Ramos (cell line): ENCODE results near the gene SIGLEC11.
"Not testable (repeated sequence)": the region's sequence is repeated elsewhere in the genome, so short reads cannot be mapped to it uniquely, and the experiment has no call there.

Source experiments
- in situ Hi-C: fragments of 300-500 bp; cut with MboI; formaldehyde crosslinking; loops from one replicate; pipeline ENCODE4 v1.14.3; 2022; ENCODE audit warnings: low sequenced_read_pairs; ENCODE audit not compliant: unreplicated experiment

Gene SIGLEC11

DNA sequence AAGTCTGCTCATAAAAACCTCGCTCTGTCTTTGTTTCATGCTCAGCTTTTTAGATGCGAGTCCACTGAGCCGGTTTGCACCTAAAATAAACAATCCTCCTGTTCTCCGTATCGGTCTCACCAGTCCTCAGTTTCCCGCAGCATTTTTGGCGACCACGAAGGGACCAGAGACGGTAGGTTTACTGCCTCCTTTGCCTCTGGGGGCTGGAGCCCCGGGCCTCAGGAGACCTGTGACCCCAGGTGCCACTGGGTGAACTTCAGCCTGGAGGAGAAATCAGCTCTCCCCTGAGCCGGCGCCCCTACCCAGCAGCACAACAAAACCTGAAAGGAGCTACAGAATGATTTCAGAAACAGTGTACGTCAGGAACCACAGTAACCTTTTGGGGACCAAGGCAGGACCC is 8.1 kb downstream of the SIGLEC11 start:
- in situ Hi-C loops, result no loop called here

DNA sequence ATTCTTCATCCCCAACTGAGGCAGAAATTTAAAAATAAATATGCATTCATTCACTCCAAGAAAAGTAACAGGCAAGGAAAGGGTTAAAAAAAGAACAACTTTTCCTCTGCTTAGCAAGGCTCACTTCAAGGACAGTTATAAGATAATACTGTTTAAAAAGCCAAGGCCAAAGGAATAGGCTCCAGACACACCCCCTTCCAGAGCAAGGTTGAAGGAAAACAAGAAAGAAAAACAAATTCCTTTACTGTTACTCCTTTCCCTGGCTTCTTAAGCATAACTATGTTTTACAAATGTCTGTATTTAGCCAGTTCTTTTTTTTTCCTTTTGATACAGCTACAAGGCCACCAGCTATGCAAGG is 8.5 kb downstream of the SIGLEC11 start:
- in situ Hi-C loops, result no loop called here

GRCh38 chr19:49951806-49952478 is 9.0 kb downstream of the SIGLEC11 start:
- in situ Hi-C loops, result no loop called here

- in situ Hi-C loops, result no loop called here
These were observed 9.9 kb downstream of the SIGLEC11 start for GRCh38 chr19:49950956-49951526.

DNA sequence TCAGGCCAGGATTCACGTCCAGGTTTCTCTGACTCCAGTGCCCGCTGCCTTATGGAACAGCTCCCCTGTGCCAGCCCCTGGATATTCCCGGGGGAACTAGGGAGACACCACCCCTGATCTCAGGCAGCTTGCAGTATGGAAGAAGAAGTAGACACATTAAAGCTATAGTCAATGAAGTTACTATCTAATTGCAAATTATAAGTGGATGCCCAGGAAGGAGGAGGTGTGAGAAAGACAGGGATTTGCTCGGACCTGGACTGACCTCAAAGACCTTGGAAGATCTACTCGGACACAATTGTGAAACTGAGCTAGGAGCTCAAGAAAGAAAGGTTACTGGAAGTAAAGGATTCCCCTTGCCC is 10.4 kb downstream of the SIGLEC11 start:
- in situ Hi-C loops, result no loop called here

DNA sequence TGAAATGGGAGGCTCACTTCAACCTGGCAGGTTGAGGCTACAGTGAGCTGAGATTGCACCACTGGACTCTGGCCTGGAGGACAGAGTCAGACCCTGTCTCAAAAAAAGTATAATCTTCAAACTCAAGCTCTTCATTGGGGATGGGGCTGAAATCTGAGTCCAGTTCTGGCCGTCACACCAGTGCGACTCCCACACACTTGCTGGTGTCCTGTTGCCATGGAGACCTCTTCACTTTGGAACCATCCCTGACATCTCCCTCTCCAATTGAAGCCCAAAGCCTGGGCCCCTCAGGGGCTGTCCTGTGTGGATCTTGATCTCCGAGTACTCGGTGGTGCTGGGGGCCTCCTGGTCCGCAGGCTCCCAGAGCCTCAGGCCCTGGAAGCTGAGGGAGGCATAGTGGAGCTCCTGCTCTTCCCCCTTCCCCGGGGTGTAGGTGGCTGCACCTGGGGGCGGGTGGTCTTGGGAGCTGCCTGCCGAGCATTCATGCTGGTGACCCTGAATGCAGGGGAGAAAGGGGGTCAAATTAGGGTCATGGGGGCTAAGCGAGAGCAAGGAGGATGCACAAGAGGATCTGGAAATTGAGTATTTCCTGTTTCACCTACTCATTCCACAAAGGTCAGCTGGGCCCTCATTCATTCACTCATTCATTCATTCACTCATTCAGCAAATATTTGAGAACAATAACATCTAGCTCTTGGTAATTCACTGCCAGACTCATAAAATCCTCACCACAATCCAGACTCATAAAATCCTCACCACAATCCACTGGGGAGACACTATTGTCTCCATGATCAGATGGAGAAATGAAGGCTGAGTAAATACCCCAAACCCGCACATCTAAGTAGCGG is 11.0 kb downstream of the SIGLEC11 start:
- in situ Hi-C loops, result no loop called here

- in situ Hi-C loops, result no loop called here
These were observed 14.6 kb downstream of the SIGLEC11 start for GRCh38 chr19:49946415-49946814.

- in situ Hi-C loops, result not testable (repeated sequence)
These were observed 16.4 kb downstream of the SIGLEC11 start for GRCh38 chr19:49944567-49944966.

DNA sequence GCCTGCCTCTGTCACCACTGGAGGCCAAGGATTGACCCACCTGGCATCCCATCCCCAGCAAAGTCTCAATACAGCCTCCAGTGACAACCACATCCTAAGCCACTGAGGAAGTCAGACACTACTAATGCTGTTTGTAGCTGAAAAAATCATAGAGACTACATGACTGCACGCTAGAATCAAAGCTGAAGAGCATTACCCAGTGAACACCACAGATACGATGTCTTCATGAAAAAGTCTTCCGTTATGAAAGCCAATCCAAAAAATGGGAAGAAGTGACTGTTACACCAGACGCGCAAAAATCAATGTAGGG is 20.5 kb downstream of the SIGLEC11 start:
- in situ Hi-C loops, result no loop called here

GRCh38 chr19:49939721-49940481 is 21.1 kb downstream of the SIGLEC11 start:
- in situ Hi-C loops, result no loop called here

DNA sequence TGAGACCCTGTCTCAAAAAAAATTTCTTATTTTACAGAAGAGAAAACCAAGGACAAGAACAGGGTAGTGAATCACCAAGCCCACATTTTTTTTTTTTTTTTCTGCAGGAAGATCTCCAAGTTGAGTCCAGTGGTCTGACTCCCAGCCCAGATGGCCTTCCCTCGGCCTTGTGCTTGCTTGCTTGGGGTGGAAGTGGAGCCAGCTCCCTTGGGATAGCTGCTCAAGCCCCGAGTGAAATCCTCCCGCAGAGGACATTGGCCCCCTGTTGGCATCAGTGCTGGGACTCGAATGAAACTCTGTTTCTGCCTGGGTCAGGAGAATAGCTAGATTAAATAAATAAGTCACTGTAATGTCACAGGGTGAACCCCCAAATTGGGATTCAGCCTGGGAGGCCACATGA is 22.3 kb downstream of the SIGLEC11 start:
- in situ Hi-C loops, result no loop called here

- in situ Hi-C loops, result no loop called here
These were observed 23.1 kb downstream of the SIGLEC11 start for GRCh38 chr19:49937750-49938381.

- in situ Hi-C loops, result no loop called here
These were observed 24.4 kb downstream of the SIGLEC11 start for GRCh38 chr19:49936549-49936948.

- in situ Hi-C loops, result no loop called here
These were observed 27.3 kb downstream of the SIGLEC11 start for GRCh38 chr19:49933643-49934042.

DNA sequence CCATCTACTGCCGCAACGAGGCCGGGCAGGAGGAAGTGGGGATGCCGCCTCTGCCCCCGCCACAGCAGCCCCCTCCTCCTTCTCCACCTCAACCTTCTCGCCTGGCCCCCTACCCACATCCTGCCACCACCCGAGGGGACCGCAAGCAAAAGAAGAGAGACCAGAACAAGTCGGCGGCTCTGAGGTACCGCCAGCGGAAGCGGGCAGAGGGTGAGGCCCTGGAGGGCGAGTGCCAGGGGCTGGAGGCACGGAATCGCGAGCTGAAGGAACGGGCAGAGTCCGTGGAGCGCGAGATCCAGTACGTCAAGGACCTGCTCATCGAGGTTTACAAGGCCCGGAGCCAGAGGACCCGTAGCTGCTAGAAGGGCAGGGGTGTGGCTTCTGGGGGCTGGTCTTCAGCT is 28.2 kb downstream of the SIGLEC11 start:
- in situ Hi-C loops, result no loop called here

DNA sequence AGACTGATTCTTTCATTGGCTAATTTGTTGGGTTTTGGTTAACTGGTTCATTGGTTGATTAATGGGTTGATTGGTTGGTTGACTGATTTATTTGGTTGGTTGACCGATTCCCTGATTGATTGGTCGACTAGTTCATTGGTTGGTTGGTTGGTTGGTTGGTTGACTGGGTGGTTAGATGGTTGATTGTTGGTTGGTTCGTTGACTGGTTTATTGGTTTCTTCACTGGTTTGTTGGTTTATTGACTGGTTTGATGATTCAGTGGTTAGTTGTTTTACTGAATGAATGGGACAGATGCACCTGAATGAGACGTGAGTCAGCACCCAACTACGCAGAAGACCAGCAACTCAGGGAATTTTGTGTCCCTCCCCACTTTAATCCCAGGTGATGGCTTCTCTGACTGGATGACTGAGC is 28.9 kb downstream of the SIGLEC11 start:
- in situ Hi-C loops, result no loop called here

- in situ Hi-C loops, result no loop called here
These were observed 29.5 kb downstream of the SIGLEC11 start for GRCh38 chr19:49931293-49932040.

DNA sequence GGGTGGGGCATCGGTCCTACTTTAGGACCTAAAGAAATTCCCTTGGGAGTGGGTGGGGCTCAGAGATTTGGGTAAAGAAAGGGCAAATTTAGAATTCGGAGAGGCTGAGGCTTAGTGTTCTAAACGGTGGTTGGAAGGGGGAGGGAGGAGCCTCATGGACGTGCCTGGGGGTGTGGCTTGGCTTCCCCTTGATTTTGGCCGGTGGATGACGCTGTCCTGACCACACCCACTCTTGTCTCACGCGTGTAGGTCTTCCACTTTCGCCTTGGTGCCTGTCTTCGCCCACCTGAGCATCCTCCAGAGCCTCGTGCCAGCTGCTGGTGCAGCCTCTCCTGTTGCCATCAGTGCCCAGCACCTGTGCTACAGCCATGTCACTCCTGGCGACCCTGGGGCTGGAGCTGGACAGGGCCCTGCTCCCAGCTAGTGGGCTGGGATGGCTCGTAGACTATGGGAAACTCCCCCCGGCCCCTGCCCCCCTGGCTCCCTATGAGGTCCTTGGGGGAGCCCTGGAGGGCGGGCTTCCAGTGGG is 30.4 kb downstream of the SIGLEC11 start:
- in situ Hi-C loops, result no loop called here

DNA sequence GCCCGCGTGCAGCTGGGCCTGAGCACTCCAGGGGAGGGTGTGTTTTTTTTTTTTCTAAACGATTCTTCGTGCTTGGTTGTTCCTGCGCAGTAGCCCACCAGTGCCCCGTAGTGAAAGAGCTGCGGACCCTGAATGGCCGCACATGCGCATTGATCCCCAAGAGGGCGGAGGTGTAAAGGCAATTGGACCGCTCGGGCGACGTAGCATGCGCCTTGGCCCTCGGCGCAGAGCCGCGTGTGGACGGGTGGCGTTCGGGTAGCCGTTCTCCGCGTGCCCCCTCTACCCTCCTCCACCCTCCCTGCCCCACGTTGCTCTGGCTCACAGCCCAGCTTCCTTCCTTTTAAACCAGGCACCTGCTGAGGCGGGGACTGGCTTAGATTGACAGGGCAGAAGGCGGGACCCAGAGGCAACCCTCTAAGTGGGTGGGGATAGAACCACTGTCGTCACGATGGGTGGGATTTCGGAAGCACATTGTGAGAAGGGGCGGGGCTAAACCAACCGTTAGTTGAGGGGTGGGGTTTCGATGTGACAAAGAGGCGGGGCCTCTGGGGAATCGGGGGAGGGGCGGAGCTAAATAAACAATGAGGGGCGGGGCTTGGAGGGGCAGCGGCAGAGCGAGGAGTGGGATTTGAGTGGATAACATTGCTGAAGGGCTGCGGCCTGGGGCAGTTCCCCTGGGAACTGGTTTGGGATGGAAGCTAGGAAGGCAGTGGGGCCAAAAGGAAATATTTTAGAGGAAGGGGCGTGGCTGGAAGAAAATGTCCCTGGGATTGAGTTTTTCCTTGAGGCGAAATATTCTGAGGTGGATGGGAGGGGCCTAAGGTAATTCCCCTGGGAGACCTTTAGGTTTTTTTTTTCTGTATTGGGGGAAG is 31.1 kb downstream of the SIGLEC11 start:
- in situ Hi-C loops, result no loop called here
